ENCODE results near the gene PRSS50. TPM values are rescaled to one million over a fixed set of nuclear protein-coding genes. Genes with fewer than 3 reads are reported as not detected.

PRSS50 gene
- total RNA-seq, 1 experiment from 2014 or later: not detected

DNA sequence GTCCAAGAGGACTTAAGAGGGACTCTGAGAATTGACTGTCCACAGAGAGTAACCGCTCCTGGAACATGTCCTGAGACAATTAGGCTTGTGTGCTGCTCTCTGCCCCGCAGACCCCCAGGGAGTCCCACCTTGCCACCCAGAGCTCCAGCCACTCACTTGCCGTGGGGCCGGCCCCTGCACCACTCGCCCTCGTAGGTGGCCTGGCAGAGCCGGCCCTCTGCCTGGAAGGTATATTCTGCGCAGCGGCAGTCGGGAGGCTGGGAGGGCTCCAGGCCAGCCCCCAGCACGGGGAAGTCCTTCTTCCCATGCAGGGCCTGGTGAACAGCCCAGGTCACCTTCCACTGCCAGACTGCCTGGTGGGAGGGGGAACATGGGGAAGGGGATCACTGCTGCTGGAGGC, 34.7 kb downstream of the PRSS50 start:
- Histone ChIP-seq H4K20me1 (ENCODE audit: insufficient read depth) (no peaks in the 10 kb centered on the region), H3K79me2 (ENCODE audit: insufficient read depth, low read length) (no peaks in the 10 kb centered on the region), H2AFZ (ENCODE audit: low read depth, low read length, poor library complexity, severe bottlenecking) (no peak overlapping the region), H3K36me3 (ENCODE audit: control insufficient read depth in 1 of 2, insufficient read depth in 2 of 2, low read length in 2 of 2) (no peaks in the 10 kb centered on the region), H3K4me3 (replicated peaks in 1 of 2; ENCODE audit: low read depth in 1 of 2, low read length in 2 of 2) (no peak overlapping the region), H3K9me3 (ENCODE audit: control insufficient read depth in 1 of 2, insufficient read depth in 1 of 2, low read depth in 1 of 2, low read length in 2 of 2) (no peaks in the 10 kb centered on the region), H3K27ac (ENCODE audit: low read depth, low read length) (no peak overlapping the region), H3K9ac (ENCODE audit: low read length) (no peak overlapping the region), H3K9me2 (ENCODE audit: insufficient read depth) (no peaks in the 10 kb centered on the region), H3K4me1 (ENCODE audit: control insufficient read depth in 1 of 2, insufficient read depth in 2 of 2, low read length in 2 of 2) (no peaks in the 10 kb centered on the region), H3K27me3 (ENCODE audit: insufficient read depth, low read length) (no peaks in the 10 kb centered on the region), H3K4me2 (ENCODE audit: low read length) (no peak overlapping the region)
- BruUV-seq (replicated peaks): no TSS peak
- POLR2A ChIA-PET: no interaction called here
- CTCF ChIA-PET: no interaction called here
- intact Hi-C loops (cut with micrococcal nuclease): no loop called here
- ATAC-seq (no peak), DNase-seq (ENCODE audit: low read depth, low spot score) (no peak)
- RAD21 ChIA-PET (ENCODE audit: low non-redundant PET in 1 of 2, low total read pairs in 2 of 2, uncharacterized antibody in 2 of 2, unreplicated experiment in 2 of 2): no interaction called here
- TF ChIP-seq POLR2A (IDR thresholded peaks at IDR 0.05; ENCODE audit: borderline replicate concordance, extremely low read depth, insufficient read depth, insufficient read length): no peak
- TF ChIP-seq ZNF274 (IDR thresholded peaks at IDR 0.05; ENCODE audit: low read depth, low read length): no peak
- TF ChIP-seq, protein P1, sequence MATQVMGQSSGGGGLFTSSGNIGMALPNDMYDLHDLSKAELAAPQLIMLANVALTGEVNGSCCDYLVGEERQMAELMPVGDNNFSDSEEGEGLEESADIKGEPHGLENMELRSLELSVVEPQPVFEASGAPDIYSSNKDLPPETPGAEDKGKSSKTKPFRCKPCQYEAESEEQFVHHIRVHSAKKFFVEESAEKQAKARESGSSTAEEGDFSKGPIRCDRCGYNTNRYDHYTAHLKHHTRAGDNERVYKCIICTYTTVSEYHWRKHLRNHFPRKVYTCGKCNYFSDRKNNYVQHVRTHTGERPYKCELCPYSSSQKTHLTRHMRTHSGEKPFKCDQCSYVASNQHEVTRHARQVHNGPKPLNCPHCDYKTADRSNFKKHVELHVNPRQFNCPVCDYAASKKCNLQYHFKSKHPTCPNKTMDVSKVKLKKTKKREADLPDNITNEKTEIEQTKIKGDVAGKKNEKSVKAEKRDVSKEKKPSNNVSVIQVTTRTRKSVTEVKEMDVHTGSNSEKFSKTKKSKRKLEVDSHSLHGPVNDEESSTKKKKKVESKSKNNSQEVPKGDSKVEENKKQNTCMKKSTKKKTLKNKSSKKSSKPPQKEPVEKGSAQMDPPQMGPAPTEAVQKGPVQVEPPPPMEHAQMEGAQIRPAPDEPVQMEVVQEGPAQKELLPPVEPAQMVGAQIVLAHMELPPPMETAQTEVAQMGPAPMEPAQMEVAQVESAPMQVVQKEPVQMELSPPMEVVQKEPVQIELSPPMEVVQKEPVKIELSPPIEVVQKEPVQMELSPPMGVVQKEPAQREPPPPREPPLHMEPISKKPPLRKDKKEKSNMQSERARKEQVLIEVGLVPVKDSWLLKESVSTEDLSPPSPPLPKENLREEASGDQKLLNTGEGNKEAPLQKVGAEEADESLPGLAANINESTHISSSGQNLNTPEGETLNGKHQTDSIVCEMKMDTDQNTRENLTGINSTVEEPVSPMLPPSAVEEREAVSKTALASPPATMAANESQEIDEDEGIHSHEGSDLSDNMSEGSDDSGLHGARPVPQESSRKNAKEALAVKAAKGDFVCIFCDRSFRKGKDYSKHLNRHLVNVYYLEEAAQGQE (IDR thresholded peaks at IDR 0.05; ENCODE audit: low read depth): no peak
- TF ChIP-seq EZH2 (IDR thresholded peaks at IDR 0.05): no peak
- TF ChIP-seq, protein P2, sequence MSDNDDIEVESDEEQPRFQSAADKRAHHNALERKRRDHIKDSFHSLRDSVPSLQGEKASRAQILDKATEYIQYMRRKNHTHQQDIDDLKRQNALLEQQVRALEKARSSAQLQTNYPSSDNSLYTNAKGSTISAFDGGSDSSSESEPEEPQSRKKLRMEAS (IDR thresholded peaks at IDR 0.05): no peak
- no peak for TF ChIP-seq CBX3 (IDR thresholded peaks at IDR 0.05; ENCODE audit: low read depth)
